Gastrocnemius medialis (tissue), 4 donors: Measurements from ENCODE around the gene UGT2B17. TPM values are rescaled to one million over a fixed set of nuclear protein-coding genes. Genes with fewer than 3 reads are reported as not detected.
"Not testable (repeated sequence)": the region's sequence is repeated elsewhere in the genome, so short reads cannot be mapped to it uniquely, and the experiment has no call there.

Source experiments
- ATAC-seq, 2 donors: fragments of 150-250 bp; one replicate each; pipeline ENCODE4 v1.9.1; 2016
- DNase-seq, 2 donors: peaks; one replicate each; pipeline ENCODE4 v3.0.0-alpha.2; 2019
- H3K27ac ChIP-seq, 4 donors: fragments of 200-600 bp; sonication (generic); 1 replicate in 1 of 4; 2 replicates in 3 of 4; pipeline ENCODE4 v1.5.1; 2016 to 2018; ENCODE audit warnings: mild to moderate bottlenecking in 2 of 4, moderate library complexity in 1 of 4
- H3K27me3 ChIP-seq, 3 donors: fragments of 200-600 bp; sonication (generic) in 2 of 3; 1 replicate in 1 of 3; 2 replicates in 2 of 3; pipeline versions ENCODE4 v1.5.1 to v1.6.0; 2016 to 2019; ENCODE audit warnings: mild to moderate bottlenecking in 1 of 3, moderate library complexity in 1 of 3
- H3K36me3 ChIP-seq, 2 donors: fragments of 200-600 bp; sonication (generic) in 1 of 2; one replicate each; pipeline ENCODE4 v1.5.1; 2017 to 2018
- H3K4me1 ChIP-seq, 2 donors: fragments of 200-600 bp; sonication (generic) in 1 of 2; one replicate each; pipeline ENCODE4 v1.5.1; 2016 to 2017; ENCODE audit warnings: mild to moderate bottlenecking in 2 of 2
- H3K4me3 ChIP-seq, 4 donors: fragments of 200-600 bp; sonication (generic) in 3 of 4; 1 replicate in 1 of 4; 2 replicates in 3 of 4; pipeline ENCODE4 v1.5.1; 2016 to 2019; ENCODE audit warnings: mild to moderate bottlenecking in 2 of 4
- H3K9me3 ChIP-seq, 3 donors: fragments of 200-600 bp; sonication (generic) in 2 of 3; 1 replicate in 1 of 3; 2 replicates in 2 of 3; pipeline ENCODE4 v1.5.1; 2016 to 2019
- CTCF ChIP-seq, 5 experiments: fragments of 450-650 bp in 3 of 5; fragments of 200-600 bp in 2 of 5; sonication (generic) in 2 of 5; IDR thresholded peaks in 4 of 5; conservative IDR thresholded peaks in 1 of 5; 1 replicate in 4 of 5; 2 replicates in 1 of 5; pipeline ENCODE4 v1.5.1; 2016 to 2019; ENCODE audit warnings: antibody characterized with exemption in 5 of 5, mild to moderate bottlenecking in 3 of 5, moderate library complexity in 3 of 5
- POLR2A ChIP-seq, 2 donors: fragments of 450-650 bp; IDR thresholded peaks; one replicate each; pipeline ENCODE4 v1.6.1; 2017; ENCODE audit warnings: antibody characterized with exemption in 2 of 2, mild to moderate bottlenecking in 2 of 2, moderate library complexity in 2 of 2
- in situ Hi-C, 4 donors: fragments of 200-750 bp; cut with MboI; loops; one replicate each; pipeline versions ENCODE4 v1.15.0 to v1.8.0; 2017; ENCODE audit warnings: low sequenced_read_pairs in 4 of 4
- intact Hi-C: fragments of 100-400 bp; cut with DNase I; formaldehyde crosslinking; loops from one replicate; pipeline ENCODE4 v1.15.1; 2023; ENCODE audit warnings: low total_unique reads
- total RNA-seq, 4 donors: library from RNA; depleted of rRNA; stranded (reverse); fragments of >200 nt; gene quantifications; one replicate each; pipeline versions ENCODE4 v1.1.0 to v1.2.3, GENCODE V29; 2016

The UGT2B17 gene
- 1 to 10 TPM in 1 of 4 donors, not detected in 3; 1.9 TPM for total RNA-seq

GRCh38 chr4:68576272-68577125 lies at the start of gene UGT2B17:
UGT2B17 (minus strand) TSS chr4:68576322; CDS start chr4:68568484, 7,838 bp downstream.
- no peak for TF ChIP-seq CTCF (IDR thresholded peaks at IDR 0.05 in 4 of 5, conservative IDR thresholded peaks at IDR 0.05 in 1 of 5)
- TF ChIP-seq POLR2A (IDR thresholded peaks at IDR 0.05) = no peak
- no peaks in the 10 kb centered on the region for H3K4me1 ChIP-seq
- H3K36me3 ChIP-seq = no peaks in the 10 kb centered on the region
- DNase-seq (no peak), ATAC-seq (no peak)
- no peaks in the 10 kb centered on the region for H3K9me3 ChIP-seq
- in situ Hi-C loops = no loop called here
- no peak within 1 kb of the TSS for H3K4me3 ChIP-seq
- intact Hi-C loops = no loop called here
- H3K27me3 ChIP-seq = no peaks in the 10 kb centered on the region
- no peak within 1 kb of the TSS for H3K27ac ChIP-seq

DNA sequence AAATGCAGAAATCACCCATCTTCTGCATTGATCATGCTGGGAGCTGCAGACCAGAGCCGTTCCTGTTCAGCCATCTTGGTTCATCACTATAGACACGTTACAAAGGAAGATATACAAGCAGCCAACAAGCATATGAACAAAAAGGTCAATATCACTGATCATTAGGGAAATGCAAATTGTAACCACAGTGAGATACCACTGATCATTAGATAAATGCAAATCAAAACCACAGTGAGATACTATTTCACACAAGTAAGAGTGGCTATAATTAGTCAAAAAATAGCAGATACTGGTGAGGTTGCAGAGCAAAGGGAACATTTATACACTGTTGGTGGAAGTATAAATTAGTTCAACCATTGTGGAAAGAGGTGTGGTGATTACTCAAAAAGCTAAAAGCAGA lies 46.6 kb upstream of the UGT2B17 start:
- in situ Hi-C loops, H3K36me3 ChIP-seq, intact Hi-C loops, ATAC-seq, H3K27ac ChIP-seq, H3K27me3 ChIP-seq, H3K4me1 ChIP-seq, DNase-seq, H3K4me3 ChIP-seq, H3K9me3 ChIP-seq: not testable (repeated sequence)

- H3K9me3 ChIP-seq = no peaks in the 10 kb centered on the region
- no peaks in the 10 kb centered on the region for H3K4me1 ChIP-seq
- DNase-seq (no peak), ATAC-seq (no peak)
- H3K4me3 ChIP-seq = no peak overlapping the region
- no peak overlapping the region for H3K27ac ChIP-seq
- intact Hi-C loops = no loop called here
- in situ Hi-C loops = no loop called here
- TF ChIP-seq POLR2A (IDR thresholded peaks at IDR 0.05) = no peak
- no peak for TF ChIP-seq CTCF (IDR thresholded peaks at IDR 0.05 in 4 of 5, conservative IDR thresholded peaks at IDR 0.05 in 1 of 5)
- H3K36me3 ChIP-seq = no peaks in the 10 kb centered on the region
- H3K27me3 ChIP-seq = no peaks in the 10 kb centered on the region
Measured at GRCh38 chr4:68617003-68617698, 41.0 kb upstream of the UGT2B17 start.

DNA sequence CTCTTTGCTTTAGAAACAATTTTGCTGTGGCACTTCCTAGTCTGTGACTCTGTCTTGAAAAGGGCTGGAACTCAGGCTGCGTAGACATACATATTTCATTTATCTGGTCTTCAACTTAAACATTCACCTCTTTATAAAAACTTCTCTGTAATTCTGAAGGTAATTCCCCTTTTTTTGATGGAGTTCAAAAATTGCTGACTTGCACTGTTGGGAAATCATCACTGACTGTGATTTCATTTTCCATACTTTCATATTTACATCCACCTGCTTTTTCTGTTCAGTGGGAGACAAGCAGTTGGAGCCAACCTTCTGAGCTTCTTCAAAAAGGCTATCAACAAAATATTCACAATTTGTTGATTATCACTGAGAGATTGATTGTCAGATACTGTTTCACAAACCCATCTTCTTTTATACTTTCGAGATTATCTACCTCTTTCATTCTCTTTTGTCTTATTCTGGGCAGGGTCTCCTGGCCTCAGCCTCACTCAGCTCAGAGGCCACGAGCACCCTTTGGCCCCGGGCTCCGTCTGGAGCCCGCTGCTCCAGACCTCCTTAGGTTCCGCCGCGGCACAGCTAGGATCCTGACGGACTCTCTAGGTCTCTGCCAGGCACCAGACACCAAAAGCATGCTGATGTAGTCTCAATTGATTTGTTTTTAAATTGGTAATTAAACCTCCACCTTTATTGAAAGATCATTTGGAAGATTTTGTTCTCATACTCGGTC lies 39.7 kb upstream of the UGT2B17 start:
- Histone ChIP-seq H3K36me3 (no peaks in the 10 kb centered on the region), H3K4me1 (no peaks in the 10 kb centered on the region), H3K9me3 (no peaks in the 10 kb centered on the region), H3K27ac (no peak overlapping the region), H3K4me3 (no peak overlapping the region), H3K27me3 (no peaks in the 10 kb centered on the region)
- in situ Hi-C loops (no loop called here), intact Hi-C loops (no loop called here)
- no peak for TF ChIP-seq CTCF (IDR thresholded peaks at IDR 0.05 in 4 of 5, conservative IDR thresholded peaks at IDR 0.05 in 1 of 5)
- TF ChIP-seq POLR2A (IDR thresholded peaks at IDR 0.05) = no peak
- DNase-seq = no peak
- ATAC-seq = no peak

DNA sequence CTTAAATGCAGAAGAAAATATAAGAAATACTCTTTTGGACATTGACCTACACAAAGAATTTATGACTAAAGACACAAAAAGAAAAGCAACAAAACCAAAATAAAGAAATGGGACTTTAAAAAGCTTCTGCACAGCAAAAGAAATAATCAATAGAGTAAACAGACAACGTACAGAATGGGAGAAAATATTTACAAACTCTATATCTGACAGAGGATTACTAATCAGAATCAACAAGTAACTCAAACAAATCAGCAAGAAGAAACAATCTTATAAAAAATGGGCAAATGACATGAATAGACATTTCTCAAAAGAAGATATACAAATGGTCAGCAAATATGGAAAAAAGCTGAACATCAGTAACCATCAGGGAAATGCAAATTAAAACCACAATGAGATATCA lies 37.6 kb upstream of the UGT2B17 start:
- DNase-seq = no peak
- Histone ChIP-seq H3K4me3 (no peak overlapping the region), H3K9me3 (no peaks in the 10 kb centered on the region), H3K27me3 (no peaks in the 10 kb centered on the region), H3K27ac (no peak overlapping the region), H3K4me1 (no peaks in the 10 kb centered on the region), H3K36me3 (no peaks in the 10 kb centered on the region)
- in situ Hi-C loops (no loop called here), intact Hi-C loops (no loop called here)
- no peak for ATAC-seq
- no peak for TF ChIP-seq CTCF (IDR thresholded peaks at IDR 0.05 in 4 of 5, conservative IDR thresholded peaks at IDR 0.05 in 1 of 5)
- TF ChIP-seq POLR2A (IDR thresholded peaks at IDR 0.05) = no peak
